HG03378 (cell line): ENCODE data around the gene GASK1A.
"Not testable (repeated sequence)": the region's sequence is repeated elsewhere in the genome, so short reads cannot be mapped to it uniquely, and the experiment has no call there.

Experiments
- ATAC-seq: cut with Tn5 transposase; IDR thresholded peaks from one replicate; pipeline ENCODE4 v1.9.1; 2021; ENCODE audit warnings: mild to moderate bottlenecking, moderate library complexity; ENCODE audit not compliant: unreplicated experiment

GASK1A gene

GRCh38 chr3:42979044-42979972 lies at the start of gene GASK1A:
TSS of gene GASK1A (plus strand) at chr3:42979311. CDS start at chr3:42979643, 332 bp downstream.
- no peak for ATAC-seq

- no peak for ATAC-seq
Measured at GRCh38 chr3:42934111-42934510, 45.0 kb upstream of the GASK1A start.

GRCh38 chr3:42934910-42935309 lies 44.2 kb upstream of the GASK1A start:
- no peak for ATAC-seq

GRCh38 chr3:42935472-42935871 lies 43.6 kb upstream of the GASK1A start:
- no peak for ATAC-seq

- ATAC-seq = no peak
Measured at GRCh38 chr3:42936157-42936981, 42.7 kb upstream of the GASK1A start.

GRCh38 chr3:42937334-42937733 lies 41.8 kb upstream of the GASK1A start:
- ATAC-seq = no peak

GRCh38 chr3:42942693-42943092 lies 36.4 kb upstream of the GASK1A start:
- no peak for ATAC-seq

- ATAC-seq = no peak
Measured at GRCh38 chr3:42946050-42946449, 33.1 kb upstream of the GASK1A start.

- ATAC-seq = no peak
Measured at GRCh38 chr3:42957573-42957972, 21.5 kb upstream of the GASK1A start.

GRCh38 chr3:42960282-42960681 lies 18.8 kb upstream of the GASK1A start:
- no peak for ATAC-seq

- ATAC-seq = no peak
Measured at GRCh38 chr3:42960786-42961185, 18.3 kb upstream of the GASK1A start.

- no peak for ATAC-seq
Measured at GRCh38 chr3:42961633-42962032, 17.5 kb upstream of the GASK1A start.

GRCh38 chr3:42963269-42963668 lies 15.8 kb upstream of the GASK1A start:
- no peak for ATAC-seq

GRCh38 chr3:42964266-42964665 lies 14.8 kb upstream of the GASK1A start:
- ATAC-seq = no peak

GRCh38 chr3:42970557-42970956 lies 8.6 kb upstream of the GASK1A start:
- no peak for ATAC-seq

- no peak for ATAC-seq
Measured at GRCh38 chr3:42970976-42971772, 7.9 kb upstream of the GASK1A start.

- not testable (repeated sequence) for ATAC-seq
Measured at GRCh38 chr3:42974906-42975305, 4.2 kb upstream of the GASK1A start.

- ATAC-seq = no peak
Measured at GRCh38 chr3:42975456-42975855, 3.7 kb upstream of the GASK1A start.

- ATAC-seq = no peak
Measured at GRCh38 chr3:42975955-42976354, 3.2 kb upstream of the GASK1A start.

- ATAC-seq = no peak
Measured at GRCh38 chr3:42980209-42980608, 1.1 kb downstream of the GASK1A start.

- ATAC-seq = no peak
Measured at GRCh38 chr3:42980909-42981308, 1.8 kb downstream of the GASK1A start.
